ENCODE results near the gene USP7. TPM values are rescaled to one million over a fixed set of nuclear protein-coding genes. Genes with fewer than 3 reads are reported as not detected.

Gene USP7
- total RNA-seq, 2 experiments from 2014 or later: 46.4 to 127 TPM

DNA sequence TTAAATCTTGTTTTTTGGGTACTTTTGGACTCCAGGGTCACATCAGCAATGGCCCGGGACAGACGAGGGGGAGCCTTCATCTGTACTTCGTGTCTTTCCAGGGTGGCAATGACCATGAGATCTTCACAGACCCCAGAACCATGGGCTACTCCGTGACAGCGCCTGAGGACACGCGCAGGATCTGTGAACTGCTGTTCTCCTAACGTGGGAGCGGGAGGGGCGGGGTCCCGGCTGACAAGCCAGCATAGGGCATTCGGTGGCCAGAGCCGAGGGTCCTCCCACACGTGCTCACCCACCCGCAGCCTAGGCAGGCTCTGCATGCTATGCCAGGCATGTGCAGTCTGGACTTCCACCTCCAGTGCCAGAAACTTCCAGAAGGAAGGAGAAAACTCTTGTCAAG lies 116.1 kb downstream of the USP7 start:
- Histone ChIP-seq H3K4me1 (ENCODE audit: insufficient read depth, low read length, poor library complexity, severe bottlenecking) (no peaks in the 10 kb centered on the region), H3K36me3 (ENCODE audit: insufficient read depth, low read length) (peaks cover 72% of the 10 kb centered on the region), H3K9me3 (ENCODE audit: low read length) (no peaks in the 10 kb centered on the region), H3K4me3 (ENCODE audit: low read depth, low read length, poor library complexity, severe bottlenecking) (no peak overlapping the region), H3K9me2 (ENCODE audit: insufficient read depth, low read length) (no peaks in the 10 kb centered on the region), H3K27ac (ENCODE audit: low read depth, low read length, poor library complexity, severe bottlenecking) (no peak overlapping the region), H4K20me1 (ENCODE audit: insufficient read depth, low read length) (no peaks in the 10 kb centered on the region), H3K79me2 (ENCODE audit: insufficient read depth, low read depth, low read length) (no peaks in the 10 kb centered on the region; the same call in 1 of the 2 replicates), H2AFZ (ENCODE audit: low read length) (no peak overlapping the region), H3K4me2 (ENCODE audit: low read length) (no peak overlapping the region)
- TF ChIP-seq EZH2phosphoT487 (IDR thresholded peaks at IDR 0.05; ENCODE audit: borderline replicate concordance, low read depth, low read length): no peak
- TF ChIP-seq, protein P1, sequence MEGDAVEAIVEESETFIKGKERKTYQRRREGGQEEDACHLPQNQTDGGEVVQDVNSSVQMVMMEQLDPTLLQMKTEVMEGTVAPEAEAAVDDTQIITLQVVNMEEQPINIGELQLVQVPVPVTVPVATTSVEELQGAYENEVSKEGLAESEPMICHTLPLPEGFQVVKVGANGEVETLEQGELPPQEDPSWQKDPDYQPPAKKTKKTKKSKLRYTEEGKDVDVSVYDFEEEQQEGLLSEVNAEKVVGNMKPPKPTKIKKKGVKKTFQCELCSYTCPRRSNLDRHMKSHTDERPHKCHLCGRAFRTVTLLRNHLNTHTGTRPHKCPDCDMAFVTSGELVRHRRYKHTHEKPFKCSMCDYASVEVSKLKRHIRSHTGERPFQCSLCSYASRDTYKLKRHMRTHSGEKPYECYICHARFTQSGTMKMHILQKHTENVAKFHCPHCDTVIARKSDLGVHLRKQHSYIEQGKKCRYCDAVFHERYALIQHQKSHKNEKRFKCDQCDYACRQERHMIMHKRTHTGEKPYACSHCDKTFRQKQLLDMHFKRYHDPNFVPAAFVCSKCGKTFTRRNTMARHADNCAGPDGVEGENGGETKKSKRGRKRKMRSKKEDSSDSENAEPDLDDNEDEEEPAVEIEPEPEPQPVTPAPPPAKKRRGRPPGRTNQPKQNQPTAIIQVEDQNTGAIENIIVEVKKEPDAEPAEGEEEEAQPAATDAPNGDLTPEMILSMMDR (conservative IDR thresholded peaks at IDR 0.05; ENCODE audit: low read length): no peak
- ChIA-PET POLR2A (no interaction called here), CTCF (ENCODE audit: unreplicated experiment) (no interaction called here)
- intact Hi-C loops (cut with micrococcal nuclease; ENCODE audit: unreplicated experiment): no loop called here
- no peak for DNase-seq (ENCODE audit: low spot score)
- no TSS peak for BruUV-seq (replicated peaks)

DNA sequence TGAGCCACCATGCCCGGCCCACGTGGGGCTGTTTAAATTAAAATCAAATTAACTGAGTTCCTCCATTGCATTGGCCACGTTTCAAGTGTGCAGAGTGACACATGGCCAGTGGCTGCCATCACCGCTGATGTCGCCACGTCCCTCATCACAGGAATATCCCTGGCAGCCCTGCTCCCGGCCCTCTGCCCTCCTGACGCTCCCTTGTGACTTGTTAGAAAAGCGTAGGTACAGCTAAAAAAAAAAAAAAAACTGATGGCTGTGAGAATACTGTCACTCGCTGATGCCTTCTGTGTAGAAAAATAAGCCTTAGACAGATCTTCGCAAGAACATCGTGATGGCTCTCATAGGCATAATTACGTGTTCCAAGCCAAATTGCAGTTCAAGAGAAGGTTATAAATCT lies 116.6 kb downstream of the USP7 start:
- Histone ChIP-seq H3K4me3 (ENCODE audit: low read depth, low read length, poor library complexity, severe bottlenecking) (no peak overlapping the region), H3K4me1 (ENCODE audit: insufficient read depth, low read length, poor library complexity, severe bottlenecking) (no peaks in the 10 kb centered on the region), H3K36me3 (ENCODE audit: insufficient read depth, low read length) (peaks cover 68% of the 10 kb centered on the region), H3K79me2 (ENCODE audit: insufficient read depth, low read depth, low read length) (no peaks in the 10 kb centered on the region; the same call in 1 of the 2 replicates), H4K20me1 (ENCODE audit: insufficient read depth, low read length) (no peaks in the 10 kb centered on the region), H2AFZ (ENCODE audit: low read length) (no peak overlapping the region), H3K9me2 (ENCODE audit: insufficient read depth, low read length) (no peaks in the 10 kb centered on the region), H3K4me2 (ENCODE audit: low read length) (no peak overlapping the region), H3K27ac (ENCODE audit: low read depth, low read length, poor library complexity, severe bottlenecking) (no peak overlapping the region), H3K9me3 (ENCODE audit: low read length) (no peaks in the 10 kb centered on the region)
- DNase-seq (ENCODE audit: low spot score): no peak
- BruUV-seq (replicated peaks): no TSS peak
- CTCF ChIA-PET (ENCODE audit: unreplicated experiment): no interaction called here
- TF ChIP-seq EZH2phosphoT487 (IDR thresholded peaks at IDR 0.05; ENCODE audit: borderline replicate concordance, low read depth, low read length): no peak
- TF ChIP-seq, protein P1 (conservative IDR thresholded peaks at IDR 0.05; ENCODE audit: low read length): no peak
- intact Hi-C loops (cut with micrococcal nuclease; ENCODE audit: unreplicated experiment): no loop called here
- POLR2A ChIA-PET: no interaction called here

DNA sequence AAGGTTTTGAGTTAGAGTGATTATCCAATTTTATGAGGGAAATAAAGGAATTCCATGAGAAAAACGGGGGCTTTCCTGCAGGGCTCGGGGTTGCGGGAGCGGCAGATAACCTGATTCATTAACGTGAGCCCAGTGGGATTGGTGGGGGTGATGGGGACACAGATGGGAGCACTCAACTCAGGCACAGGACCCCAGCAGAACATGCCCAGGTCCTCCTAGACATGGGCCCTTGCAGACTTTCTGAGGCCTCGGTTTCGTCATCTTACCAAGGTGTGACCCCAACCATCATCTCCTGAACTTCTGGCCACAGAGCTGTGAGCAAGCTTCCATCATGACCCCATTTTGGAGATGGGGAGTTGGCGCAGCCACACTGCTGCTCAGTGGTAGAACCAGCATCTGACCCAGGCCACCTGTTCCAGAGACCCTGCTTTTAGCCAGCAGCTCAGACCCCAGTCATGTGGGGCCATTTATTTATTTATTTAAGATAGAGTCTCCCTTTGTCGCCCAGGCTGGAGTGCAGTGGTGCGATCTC lies 117.2 kb downstream of the USP7 start:
- POLR2A ChIA-PET: no interaction called here
- peaks cover 61% of the 10 kb centered on the region for H3K36me3 ChIP-seq (ENCODE audit: insufficient read depth, low read length)
- no peak overlapping the region for H2AFZ ChIP-seq (ENCODE audit: low read length)
- no peaks in the 10 kb centered on the region for H3K9me2 ChIP-seq (ENCODE audit: insufficient read depth, low read length)
- no TSS peak for BruUV-seq (replicated peaks)
- no peaks in the 10 kb centered on the region for H4K20me1 ChIP-seq (ENCODE audit: insufficient read depth, low read length)
- H3K27ac ChIP-seq (ENCODE audit: low read depth, low read length, poor library complexity, severe bottlenecking): no peak overlapping the region
- no peaks in the 10 kb centered on the region for H3K9me3 ChIP-seq (ENCODE audit: low read length)
- TF ChIP-seq EZH2phosphoT487 (IDR thresholded peaks at IDR 0.05; ENCODE audit: borderline replicate concordance, low read depth, low read length): no peak
- TF ChIP-seq, protein P1 (conservative IDR thresholded peaks at IDR 0.05; ENCODE audit: low read length): no peak
- no peak overlapping the region for H3K4me2 ChIP-seq (ENCODE audit: low read length)
- no peaks in the 10 kb centered on the region for H3K4me1 ChIP-seq (ENCODE audit: insufficient read depth, low read length, poor library complexity, severe bottlenecking)
- H3K79me2 ChIP-seq (ENCODE audit: insufficient read depth, low read depth, low read length): no peaks in the 10 kb centered on the region; the same call in 1 of the 2 replicates
- CTCF ChIA-PET (ENCODE audit: unreplicated experiment): no interaction called here
- H3K4me3 ChIP-seq (ENCODE audit: low read depth, low read length, poor library complexity, severe bottlenecking): no peak overlapping the region
- DNase-seq (ENCODE audit: low spot score): no peak
- intact Hi-C loops (cut with micrococcal nuclease; ENCODE audit: unreplicated experiment): no loop called here

Measured in OCI-LY7 (cell line).